ENCODE results near the gene CBLL1. TPM values are rescaled to one million over a fixed set of nuclear protein-coding genes. Genes with fewer than 3 reads are reported as not detected.

Gene CBLL1
- total and polyA plus RNA-seq, 2 of the 13 experiments (the other 11 are each of a cell fraction or from before 2014, with no cell fraction given) = 8.8 to 10.5 TPM

DNA sequence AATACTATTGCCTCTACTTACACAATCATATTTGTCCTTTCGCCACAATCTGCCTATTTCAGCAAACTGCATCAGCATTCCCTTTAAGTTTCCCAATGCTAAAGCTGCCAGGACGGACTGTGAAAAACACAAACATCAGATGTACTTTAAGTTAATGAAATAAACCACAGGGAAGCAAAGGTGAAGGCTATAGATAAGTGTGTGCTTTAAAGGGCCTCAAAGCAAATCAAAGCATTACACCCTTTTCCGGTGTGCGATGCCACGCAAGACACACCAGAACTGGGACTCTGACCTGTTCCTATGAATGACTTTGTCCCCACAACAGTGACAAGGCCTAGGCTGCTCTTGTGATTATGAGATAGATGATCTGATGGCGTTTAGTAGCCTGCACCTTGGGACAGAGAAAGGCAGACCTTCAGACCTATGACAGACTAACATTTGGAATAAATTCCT lies 35.7 kb downstream of the CBLL1 start (continued):
- TF ChIP-seq ZNF558 (CRISPR knock-in tag; IDR thresholded peaks at IDR 0.05; ENCODE audit: borderline replicate concordance) = no peak
- TF ChIP-seq SOX5 (CRISPR knock-in tag; IDR thresholded peaks at IDR 0.05; ENCODE audit: borderline replicate concordance) = peak; percentile 93
- TF ChIP-seq, protein P1, sequence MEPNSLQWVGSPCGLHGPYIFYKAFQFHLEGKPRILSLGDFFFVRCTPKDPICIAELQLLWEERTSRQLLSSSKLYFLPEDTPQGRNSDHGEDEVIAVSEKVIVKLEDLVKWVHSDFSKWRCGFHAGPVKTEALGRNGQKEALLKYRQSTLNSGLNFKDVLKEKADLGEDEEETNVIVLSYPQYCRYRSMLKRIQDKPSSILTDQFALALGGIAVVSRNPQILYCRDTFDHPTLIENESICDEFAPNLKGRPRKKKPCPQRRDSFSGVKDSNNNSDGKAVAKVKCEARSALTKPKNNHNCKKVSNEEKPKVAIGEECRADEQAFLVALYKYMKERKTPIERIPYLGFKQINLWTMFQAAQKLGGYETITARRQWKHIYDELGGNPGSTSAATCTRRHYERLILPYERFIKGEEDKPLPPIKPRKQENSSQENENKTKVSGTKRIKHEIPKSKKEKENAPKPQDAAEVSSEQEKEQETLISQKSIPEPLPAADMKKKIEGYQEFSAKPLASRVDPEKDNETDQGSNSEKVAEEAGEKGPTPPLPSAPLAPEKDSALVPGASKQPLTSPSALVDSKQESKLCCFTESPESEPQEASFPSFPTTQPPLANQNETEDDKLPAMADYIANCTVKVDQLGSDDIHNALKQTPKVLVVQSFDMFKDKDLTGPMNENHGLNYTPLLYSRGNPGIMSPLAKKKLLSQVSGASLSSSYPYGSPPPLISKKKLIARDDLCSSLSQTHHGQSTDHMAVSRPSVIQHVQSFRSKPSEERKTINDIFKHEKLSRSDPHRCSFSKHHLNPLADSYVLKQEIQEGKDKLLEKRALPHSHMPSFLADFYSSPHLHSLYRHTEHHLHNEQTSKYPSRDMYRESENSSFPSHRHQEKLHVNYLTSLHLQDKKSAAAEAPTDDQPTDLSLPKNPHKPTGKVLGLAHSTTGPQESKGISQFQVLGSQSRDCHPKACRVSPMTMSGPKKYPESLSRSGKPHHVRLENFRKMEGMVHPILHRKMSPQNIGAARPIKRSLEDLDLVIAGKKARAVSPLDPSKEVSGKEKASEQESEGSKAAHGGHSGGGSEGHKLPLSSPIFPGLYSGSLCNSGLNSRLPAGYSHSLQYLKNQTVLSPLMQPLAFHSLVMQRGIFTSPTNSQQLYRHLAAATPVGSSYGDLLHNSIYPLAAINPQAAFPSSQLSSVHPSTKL (CRISPR knock-in tag; IDR thresholded peaks at IDR 0.05) = peak; percentile 99
- TF ChIP-seq ZNF879 (CRISPR knock-in tag; IDR thresholded peaks at IDR 0.05) = no peak
- TF ChIP-seq ZNF24 (IDR thresholded peaks at IDR 0.05) = peak; percentile 44; the same call in 1 of the 2 replicates
- TF ChIP-seq, protein P2, sequence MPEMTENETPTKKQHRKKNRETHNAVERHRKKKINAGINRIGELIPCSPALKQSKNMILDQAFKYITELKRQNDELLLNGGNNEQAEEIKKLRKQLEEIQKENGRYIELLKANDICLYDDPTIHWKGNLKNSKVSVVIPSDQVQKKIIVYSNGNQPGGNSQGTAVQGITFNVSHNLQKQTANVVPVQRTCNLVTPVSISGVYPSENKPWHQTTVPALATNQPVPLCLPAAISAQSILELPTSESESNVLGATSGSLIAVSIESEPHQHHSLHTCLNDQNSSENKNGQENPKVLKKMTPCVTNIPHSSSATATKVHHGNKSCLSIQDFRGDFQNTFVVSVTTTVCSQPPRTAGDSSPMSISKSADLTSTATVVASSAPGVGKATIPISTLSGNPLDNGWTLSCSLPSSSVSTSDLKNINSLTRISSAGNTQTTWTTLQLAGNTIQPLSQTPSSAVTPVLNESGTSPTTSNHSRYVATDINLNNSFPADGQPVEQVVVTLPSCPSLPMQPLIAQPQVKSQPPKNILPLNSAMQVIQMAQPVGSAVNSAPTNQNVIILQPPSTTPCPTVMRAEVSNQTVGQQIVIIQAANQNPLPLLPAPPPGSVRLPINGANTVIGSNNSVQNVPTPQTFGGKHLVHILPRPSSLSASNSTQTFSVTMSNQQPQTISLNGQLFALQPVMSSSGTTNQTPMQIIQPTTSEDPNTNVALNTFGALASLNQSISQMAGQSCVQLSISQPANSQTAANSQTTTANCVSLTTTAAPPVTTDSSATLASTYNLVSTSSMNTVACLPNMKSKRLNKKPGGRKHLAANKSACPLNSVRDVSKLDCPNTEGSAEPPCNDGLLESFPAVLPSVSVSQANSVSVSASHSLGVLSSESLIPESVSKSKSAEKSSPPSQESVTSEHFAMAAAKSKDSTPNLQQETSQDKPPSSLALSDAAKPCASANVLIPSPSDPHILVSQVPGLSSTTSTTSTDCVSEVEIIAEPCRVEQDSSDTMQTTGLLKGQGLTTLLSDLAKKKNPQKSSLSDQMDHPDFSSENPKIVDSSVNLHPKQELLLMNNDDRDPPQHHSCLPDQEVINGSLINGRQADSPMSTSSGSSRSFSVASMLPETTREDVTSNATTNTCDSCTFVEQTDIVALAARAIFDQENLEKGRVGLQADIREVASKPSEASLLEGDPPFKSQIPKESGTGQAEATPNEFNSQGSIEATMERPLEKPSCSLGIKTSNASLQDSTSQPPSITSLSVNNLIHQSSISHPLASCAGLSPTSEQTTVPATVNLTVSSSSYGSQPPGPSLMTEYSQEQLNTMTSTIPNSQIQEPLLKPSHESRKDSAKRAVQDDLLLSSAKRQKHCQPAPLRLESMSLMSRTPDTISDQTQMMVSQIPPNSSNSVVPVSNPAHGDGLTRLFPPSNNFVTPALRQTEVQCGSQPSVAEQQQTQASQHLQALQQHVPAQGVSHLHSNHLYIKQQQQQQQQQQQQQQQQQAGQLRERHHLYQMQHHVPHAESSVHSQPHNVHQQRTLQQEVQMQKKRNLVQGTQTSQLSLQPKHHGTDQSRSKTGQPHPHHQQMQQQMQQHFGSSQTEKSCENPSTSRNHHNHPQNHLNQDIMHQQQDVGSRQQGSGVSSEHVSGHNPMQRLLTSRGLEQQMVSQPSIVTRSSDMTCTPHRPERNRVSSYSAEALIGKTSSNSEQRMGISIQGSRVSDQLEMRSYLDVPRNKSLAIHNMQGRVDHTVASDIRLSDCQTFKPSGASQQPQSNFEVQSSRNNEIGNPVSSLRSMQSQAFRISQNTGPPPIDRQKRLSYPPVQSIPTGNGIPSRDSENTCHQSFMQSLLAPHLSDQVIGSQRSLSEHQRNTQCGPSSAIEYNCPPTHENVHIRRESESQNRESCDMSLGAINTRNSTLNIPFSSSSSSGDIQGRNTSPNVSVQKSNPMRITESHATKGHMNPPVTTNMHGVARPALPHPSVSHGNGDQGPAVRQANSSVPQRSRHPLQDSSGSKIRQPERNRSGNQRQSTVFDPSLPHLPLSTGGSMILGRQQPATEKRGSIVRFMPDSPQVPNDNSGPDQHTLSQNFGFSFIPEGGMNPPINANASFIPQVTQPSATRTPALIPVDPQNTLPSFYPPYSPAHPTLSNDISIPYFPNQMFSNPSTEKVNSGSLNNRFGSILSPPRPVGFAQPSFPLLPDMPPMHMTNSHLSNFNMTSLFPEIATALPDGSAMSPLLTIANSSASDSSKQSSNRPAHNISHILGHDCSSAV (CRISPR knock-in tag; IDR thresholded peaks at IDR 0.05; ENCODE audit: borderline replicate concordance) = 0 out of 2 replicates have a peak, but pooled peaks have one; percentile 26
- no peak; the same call in 1 of the 2 replicates for TF ChIP-seq SAFB2 (CRISPR knock-in tag; IDR thresholded peaks at IDR 0.05; ENCODE audit: borderline replicate concordance, low read depth)
- TF ChIP-seq ZNF160 (CRISPR knock-in tag; IDR thresholded peaks at IDR 0.05) = no peak; the same call in 1 of the 2 replicates
- TF ChIP-seq, protein P3, sequence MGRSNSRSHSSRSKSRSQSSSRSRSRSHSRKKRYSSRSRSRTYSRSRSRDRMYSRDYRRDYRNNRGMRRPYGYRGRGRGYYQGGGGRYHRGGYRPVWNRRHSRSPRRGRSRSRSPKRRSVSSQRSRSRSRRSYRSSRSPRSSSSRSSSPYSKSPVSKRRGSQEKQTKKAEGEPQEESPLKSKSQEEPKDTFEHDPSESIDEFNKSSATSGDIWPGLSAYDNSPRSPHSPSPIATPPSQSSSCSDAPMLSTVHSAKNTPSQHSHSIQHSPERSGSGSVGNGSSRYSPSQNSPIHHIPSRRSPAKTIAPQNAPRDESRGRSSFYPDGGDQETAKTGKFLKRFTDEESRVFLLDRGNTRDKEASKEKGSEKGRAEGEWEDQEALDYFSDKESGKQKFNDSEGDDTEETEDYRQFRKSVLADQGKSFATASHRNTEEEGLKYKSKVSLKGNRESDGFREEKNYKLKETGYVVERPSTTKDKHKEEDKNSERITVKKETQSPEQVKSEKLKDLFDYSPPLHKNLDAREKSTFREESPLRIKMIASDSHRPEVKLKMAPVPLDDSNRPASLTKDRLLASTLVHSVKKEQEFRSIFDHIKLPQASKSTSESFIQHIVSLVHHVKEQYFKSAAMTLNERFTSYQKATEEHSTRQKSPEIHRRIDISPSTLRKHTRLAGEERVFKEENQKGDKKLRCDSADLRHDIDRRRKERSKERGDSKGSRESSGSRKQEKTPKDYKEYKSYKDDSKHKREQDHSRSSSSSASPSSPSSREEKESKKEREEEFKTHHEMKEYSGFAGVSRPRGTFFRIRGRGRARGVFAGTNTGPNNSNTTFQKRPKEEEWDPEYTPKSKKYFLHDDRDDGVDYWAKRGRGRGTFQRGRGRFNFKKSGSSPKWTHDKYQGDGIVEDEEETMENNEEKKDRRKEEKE (IDR thresholded peaks at IDR 0.05) = no peak
- 0 out of 2 replicates have a peak, but pooled peaks have one; percentile 64 for TF ChIP-seq ZNF230 (CRISPR knock-in tag; IDR thresholded peaks at IDR 0.05)
- TF ChIP-seq RAD21 (CRISPR knock-in tag; IDR thresholded peaks at IDR 0.05) = 0 out of 2 replicates have a peak, but pooled peaks have one; percentile 10
- peak in 1 of 2 experiments; percentile 92; a peak in 2 of 4 replicates for TF ChIP-seq KLF16 (CRISPR knock-in tag; IDR thresholded peaks at IDR 0.05)
- no peak for TF ChIP-seq ZFP90 (CRISPR knock-in tag; IDR thresholded peaks at IDR 0.05; ENCODE audit: borderline replicate concordance)

Measured in HepG2 (cell line).